Measurements from ENCODE around the gene CETP.

Gene CETP, protein sequence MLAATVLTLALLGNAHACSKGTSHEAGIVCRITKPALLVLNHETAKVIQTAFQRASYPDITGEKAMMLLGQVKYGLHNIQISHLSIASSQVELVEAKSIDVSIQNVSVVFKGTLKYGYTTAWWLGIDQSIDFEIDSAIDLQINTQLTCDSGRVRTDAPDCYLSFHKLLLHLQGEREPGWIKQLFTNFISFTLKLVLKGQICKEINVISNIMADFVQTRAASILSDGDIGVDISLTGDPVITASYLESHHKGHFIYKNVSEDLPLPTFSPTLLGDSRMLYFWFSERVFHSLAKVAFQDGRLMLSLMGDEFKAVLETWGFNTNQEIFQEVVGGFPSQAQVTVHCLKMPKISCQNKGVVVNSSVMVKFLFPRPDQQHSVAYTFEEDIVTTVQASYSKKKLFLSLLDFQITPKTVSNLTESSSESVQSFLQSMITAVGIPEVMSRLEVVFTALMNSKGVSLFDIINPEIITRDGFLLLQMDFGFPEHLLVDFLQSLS

DNA sequence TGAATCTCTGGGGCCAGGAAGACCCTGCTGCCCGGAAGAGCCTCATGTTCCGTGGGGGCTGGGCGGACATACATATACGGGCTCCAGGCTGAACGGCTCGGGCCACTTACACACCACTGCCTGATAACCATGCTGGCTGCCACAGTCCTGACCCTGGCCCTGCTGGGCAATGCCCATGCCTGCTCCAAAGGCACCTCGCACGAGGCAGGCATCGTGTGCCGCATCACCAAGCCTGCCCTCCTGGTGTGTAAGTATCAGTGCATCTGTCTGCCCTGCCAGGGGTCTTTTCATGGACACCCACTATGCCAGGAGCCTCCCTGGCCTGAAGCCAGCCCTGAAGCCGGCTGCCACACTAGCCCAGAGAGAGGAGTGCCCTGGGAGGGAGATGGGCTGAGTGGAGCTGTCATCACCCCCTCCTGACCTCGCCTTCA, at the start of gene CETP:
Gene CETP (plus strand): TSS at position 100 of the 431 bp plus-strand sequence. CDS start 30 bp downstream, at position 130.
- DNase-seq, result no peak

DNA sequence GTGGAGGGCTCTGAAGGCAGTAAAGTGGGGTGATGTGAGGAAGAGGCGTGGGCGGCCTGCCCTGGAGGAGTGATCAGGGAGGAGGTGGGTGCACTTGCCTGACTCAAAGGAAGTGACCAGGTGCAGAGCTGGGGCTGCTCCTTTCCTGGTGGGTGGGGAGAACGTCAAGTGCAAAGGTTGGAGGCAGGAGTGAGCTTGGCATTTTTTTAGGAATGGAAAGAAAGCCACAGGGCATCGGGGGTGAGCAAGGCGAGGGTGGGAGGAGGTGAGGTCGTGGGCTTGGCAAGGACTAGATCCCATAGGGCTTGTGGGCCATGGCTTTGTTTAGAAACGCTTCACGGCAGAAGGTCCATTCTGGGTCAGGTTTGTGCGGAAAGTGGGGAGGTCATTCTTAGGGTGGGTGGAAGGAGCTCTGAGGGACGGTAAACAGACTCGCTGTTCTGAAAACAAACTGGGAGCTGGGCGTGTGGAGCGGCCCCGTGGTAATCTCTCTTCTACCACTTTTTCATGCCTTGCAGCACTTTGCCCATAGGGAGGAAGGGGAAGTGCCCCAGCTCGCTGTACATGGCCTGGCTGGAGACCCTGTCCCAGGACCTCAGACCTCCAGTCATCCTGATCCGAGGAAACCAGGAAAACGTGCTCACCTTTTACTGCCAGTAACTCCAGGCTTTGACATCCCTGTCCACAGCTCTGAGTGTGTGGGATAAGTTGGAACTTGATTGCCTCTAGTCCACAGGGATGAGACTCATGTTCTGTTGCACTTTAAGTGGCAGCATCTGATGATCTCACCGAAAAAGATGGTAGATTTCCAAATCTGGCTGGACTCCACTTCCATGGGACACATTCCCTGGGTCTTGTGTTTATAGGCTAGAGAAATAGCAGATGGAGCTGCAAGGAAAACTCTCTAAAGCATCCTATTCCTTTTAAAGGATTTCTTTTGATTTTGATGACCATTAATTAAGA, 48.7 kb upstream of the CETP start:
- no peak for DNase-seq

DNA sequence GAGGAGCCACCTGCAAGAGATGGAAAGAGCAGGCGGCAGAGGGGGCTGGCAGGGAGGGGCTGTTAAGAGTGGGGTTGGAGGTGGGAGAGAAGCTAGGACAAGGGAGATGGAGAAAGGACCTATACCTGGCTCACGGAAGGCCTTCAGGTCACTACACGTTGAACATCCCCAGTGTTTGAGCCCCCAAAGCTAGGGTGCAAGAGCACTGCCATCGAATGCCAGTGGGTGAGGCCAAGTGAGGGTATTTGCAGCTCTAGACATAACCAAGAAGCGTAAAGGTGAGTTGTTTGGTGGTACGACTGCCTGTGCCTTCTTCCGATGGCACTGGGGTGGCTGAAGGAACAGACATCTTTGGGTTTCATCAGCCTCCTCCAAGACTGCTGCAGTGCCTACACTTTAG, 46.9 kb upstream of the CETP start:
- no peak for DNase-seq

DNA sequence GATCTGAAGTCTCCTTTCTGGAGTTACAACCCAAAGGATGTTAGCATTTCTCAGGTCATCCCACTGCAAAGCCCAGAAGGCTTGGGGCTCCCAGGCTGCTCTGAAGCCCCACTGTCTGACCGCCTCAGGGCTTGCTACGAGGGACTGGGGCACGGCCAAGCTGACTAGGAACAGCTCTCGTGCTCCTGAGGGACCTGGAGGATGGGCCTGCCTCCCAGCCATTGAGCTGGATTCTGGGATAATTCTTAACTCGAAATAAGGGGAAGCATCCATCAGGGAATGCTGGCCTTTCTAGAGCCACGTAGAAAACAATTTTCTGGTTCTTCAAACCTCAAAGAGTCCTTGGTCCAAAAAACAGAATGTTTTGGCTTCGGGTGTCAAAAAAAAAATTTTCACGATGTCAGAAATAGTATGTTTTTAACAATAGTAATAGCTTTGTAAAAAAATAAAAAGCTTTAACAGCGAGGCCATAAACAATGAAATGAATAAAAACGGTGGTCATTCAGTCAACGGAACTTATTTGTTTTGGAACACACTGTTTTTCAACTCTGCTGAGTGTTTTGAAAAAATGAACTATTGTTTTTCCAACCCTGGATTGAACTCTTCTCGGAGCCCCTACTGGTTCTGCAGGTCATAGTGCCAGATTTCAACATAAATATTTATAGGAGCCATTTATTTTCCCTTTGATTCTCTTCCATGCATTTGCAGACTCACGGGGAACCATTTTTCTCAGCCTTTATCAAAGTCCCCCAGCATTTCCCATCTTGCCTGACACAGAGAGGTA, 46.2 kb upstream of the CETP start:
- no peak for DNase-seq

DNA sequence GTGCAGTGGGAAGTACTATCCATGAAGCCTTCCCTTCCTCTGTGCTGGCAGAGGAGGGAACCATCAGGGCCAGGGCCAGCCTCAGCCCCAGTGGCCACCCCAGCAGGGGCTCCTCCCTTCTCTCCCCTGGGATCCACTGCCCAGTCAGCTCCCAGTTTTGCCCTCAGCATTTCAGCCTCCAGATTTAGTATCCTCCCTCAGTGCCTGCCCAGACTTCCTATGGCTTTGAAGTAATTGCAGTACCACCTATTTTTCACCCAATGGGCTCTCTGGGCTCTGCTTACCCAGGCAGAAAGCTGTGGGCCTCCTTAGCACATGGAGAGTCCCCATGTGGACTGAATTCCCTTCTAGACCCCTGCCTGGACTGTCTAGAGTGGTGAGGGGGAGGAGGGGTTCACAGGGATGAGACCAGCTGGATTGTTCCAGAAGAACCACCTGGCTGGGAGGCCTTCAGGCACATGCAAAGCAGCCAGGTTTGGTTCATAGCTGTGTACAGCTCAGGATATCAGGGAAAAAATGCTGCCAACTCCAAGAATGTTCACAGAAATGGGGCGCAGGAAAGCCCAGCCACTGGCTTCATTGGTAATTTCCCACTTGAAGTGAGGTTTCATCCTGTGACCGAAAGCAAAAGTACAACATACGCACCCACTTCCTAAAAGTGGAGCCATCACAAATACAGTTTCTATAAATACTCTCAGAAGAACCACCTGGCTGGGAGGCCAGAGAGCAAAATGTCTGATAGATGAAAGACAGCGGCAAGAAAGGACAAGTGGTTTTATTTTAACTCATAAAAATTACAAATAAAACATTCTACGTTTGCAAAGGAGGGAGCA, 45.0 kb upstream of the CETP start:
- no peak for DNase-seq

DNA sequence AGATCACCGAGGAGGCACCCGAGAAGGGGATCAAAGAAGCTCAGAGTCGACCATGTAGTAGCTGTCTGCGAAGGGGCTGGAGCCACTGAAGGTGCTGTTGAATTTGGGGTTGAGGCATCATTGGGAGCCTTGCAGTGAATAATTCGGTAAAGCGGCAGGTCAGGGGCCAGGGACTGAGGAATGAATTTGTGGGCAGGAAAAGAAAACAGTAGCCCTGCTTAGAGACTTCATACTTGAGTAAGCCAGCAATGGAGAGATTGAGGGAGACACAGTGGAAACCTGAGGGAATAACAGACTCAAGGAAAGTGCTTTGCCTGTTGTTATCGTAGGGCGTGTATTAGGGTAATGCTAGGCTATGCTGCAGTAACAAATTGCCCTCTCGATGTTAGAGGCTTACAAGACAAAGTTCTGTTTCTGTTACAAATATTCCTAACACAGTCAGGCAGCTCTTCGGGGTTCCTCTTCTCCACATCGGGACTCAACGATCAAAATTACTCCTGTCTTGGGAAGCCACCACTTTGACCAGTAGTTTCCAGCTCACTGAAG, 43.2 kb upstream of the CETP start:
- no peak for DNase-seq

DNA sequence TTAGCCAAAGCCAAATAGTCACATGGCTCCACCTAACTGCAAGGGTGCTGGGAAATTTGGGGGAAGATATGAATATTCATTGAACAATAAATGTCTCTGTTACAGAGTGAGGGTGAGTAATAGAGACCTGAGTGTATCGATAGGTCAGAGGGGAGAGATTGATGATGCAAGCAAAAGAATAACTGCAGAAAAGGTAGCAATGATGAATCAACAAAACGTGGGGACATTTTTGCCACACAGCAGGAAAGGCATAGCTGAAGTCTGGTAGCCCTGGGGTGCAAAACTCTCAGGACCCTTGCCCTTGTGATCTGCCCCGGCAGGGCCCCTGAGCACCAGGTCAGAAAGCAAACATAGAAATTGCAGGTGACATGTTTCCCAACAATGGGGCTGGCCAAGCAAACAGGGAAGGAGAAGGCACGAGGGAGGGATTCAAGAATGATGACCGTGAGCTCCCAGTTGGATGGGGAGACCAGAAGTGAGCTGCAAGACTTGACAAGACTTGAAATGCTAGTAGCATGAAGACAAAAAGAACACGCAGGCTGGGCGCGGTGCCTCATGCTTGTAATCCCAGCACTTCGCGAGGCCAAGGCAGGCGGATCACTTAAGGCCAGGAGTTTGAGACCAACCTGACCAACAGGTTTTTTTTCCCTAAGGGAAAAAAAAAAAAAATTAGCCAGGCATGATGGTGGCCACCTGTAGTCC, 42.5 kb upstream of the CETP start:
- DNase-seq, result no peak

DNA sequence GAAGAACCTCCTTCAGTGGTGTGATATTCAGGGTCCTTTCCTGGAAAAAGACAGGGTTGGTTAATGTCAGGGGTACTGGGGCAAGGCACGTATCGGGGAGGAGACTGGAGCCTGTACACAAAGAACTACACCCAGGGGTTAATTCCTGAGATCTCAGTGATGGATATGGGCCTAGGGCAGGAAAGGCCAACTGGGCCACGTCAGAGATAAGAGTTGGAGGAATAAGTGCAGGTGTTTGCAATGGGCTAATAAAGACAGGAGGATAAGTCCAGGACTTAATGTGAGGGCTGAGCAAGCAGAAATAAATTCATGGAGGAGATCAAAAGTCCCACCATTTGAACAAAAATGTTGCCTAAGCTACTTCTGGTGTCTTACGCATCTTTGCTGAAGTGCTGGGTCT, 40.2 kb upstream of the CETP start:
- DNase-seq, result no peak

DNA sequence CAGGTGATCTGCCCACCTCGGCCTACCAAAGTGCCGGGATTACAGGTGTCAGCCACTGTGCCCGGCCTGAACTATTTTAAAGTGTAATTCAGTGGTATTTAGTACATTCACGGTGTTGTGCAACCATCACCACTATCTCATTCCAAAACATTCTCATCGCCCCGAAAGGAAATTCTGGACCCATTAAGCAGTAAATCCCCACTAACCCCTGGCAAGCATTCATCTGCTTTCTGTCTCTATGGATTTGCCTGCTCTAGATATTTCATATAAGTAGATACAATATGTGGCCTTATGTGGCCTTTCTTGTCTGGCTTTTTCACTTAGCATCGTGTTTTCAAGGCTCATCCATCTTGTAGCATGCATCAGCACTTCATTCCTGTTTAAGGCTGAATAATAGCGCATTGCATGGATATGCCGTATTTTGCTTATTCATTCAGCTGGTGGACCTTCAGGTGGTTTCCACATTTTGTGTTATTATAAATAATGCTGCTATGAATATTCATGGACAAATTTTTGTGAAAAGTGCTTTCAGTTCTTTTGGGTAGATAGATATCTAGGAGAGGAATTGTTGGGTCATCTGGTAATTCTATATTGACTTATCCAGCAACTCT, 38.2 kb upstream of the CETP start:
- no peak for DNase-seq

DNA sequence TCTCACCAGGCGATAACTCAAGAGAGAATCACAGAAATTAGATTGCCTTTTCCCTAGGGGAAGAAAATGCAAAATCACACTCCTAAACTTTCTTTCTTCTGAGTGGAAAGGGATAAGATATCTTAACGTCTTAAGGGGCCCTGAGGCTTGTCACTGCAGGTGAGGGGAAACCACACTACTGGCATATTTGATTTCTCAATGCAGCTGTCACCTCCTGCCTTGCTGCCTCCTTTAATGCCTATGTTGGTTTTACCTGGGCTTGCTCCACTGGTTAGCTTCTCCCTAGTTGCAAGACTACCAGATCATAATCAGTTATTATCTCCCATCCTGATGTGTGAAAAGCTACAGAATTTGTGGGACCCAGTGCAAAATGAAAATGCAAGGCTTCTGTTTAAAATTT, 34.3 kb upstream of the CETP start:
- no peak for DNase-seq

DNA sequence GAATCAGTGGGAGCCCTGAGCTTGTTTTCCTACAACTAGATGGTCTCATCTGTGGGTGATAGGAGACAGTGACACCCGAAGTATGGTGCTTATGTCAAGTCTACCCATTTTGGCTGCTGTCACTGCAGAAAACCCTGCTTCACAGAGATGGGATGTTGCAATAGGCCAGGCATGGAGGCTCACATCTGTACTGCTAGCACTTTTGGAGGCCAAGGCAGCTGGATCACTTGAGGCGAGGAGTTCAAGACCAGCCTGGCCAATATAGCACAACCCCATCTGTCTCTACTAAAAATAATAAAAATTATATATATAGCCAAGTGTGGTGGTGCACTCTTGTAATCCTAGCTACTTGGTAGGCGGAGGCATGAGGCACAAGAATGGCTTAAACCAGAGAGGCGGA, 32.1 kb upstream of the CETP start:
- no peak for DNase-seq

DNA sequence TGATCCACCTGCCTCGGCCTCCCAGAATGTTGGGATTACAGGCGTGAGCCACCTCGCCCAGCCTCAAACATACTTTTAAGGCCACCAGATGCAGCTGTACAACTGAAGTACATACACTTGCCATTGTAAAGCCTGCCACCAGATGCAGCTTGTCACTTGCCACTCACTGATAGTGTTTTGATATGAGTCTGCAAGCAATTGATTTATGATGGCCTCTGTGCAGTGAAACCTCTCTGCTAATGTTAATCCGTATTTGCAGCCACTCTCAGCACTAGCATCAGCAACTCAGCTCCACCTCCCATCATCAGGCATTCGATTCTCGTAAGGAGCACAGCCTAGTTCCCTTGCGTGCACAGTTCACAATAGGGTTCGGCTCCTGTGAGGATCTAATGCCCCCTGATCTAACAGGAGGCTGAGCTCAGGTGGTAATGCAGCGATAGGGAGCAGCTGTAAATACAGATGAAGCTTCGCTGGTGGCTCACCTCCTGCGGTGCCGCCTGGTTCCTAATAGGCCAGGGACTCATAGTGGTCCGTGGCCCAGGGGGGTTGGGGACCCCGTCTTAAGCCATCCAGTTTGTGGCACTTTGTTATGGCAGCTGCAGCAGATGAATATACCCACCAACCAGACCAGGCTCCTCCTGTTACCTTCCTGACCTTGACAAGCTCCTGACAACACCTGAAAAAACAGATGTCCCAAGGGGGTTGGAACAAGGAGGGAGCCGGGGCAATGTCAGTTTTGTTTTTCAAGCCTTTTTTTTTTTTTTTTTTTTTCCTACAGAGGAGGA, 31.1 kb upstream of the CETP start:
- DNase-seq, result no peak

DNA sequence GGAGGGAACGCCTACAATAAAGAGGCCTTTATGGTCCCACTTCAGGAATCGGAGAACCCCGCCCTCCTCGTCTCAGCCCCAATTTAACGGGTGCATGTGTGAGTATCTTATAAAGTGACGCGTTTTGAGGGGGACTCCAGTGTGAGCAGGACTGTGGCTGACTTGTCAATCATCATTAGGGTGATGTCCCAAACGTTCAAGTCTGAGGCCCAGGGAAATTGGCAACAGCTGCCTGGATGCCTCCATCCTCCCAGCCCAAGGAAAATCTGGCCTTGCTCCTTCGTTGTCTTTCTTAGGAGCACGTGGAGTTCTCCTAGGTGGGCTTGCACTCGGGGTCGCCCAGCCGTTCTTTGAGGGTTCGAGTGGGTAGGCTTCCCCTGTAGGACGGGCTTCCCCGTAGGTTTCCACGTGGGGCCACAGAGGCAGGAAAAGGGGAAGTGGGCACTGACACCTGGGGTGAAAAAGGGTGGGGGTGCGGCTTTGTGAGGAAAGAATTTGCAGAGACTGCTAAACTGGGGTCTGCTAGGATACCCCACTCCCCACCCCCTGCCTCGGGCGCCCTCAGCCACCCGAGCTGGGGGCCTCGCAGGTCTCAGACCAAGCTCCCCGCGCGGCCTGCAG, 30.4 kb upstream of the CETP start:
- no peak for DNase-seq

DNA sequence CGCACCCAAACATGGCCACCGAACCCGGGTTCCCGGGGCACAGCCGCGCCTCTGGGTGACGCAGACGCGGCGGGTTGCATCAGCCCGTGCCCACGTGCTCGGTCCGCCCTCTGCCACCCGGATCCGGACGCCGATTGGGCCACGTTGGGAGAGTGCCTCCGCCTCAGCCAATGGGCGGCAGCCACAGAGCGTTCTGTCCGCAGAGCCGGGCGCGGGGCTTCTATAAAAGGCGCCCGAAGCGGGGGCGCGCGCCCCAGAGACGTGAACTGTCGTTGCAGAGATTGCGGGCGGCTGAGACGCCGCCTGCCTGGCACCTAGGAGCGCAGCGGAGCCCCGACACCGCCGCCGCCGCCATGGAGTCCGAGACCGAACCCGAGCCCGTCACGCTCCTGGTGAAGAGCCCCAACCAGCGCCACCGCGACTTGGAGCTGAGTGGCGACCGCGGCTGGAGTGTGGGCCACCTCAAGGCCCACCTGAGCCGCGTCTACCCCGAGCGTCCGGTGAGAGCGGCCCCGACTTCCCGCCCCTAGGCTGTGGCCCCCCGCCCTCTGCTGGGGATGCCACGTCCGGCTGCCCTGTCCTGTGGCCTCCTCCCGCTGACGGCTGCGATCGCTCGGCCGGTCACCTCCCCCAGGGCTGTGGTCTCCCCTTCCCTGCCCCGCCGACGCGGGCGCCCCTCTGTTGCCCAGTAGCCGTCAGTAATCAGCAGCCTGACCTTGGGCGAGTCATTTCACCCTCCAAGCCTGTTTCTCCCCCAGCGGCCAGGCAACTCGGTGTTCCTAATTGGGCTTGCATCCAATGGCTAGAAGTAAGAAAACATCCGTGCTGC, 29.6 kb upstream of the CETP start, which contains the start of gene HERPUD1:
Gene HERPUD1 (plus strand): TSS at position 251 of the 829 bp plus-strand sequence. CDS start 103 bp downstream, at position 354.
- peak; percentile 97 for DNase-seq

DNA sequence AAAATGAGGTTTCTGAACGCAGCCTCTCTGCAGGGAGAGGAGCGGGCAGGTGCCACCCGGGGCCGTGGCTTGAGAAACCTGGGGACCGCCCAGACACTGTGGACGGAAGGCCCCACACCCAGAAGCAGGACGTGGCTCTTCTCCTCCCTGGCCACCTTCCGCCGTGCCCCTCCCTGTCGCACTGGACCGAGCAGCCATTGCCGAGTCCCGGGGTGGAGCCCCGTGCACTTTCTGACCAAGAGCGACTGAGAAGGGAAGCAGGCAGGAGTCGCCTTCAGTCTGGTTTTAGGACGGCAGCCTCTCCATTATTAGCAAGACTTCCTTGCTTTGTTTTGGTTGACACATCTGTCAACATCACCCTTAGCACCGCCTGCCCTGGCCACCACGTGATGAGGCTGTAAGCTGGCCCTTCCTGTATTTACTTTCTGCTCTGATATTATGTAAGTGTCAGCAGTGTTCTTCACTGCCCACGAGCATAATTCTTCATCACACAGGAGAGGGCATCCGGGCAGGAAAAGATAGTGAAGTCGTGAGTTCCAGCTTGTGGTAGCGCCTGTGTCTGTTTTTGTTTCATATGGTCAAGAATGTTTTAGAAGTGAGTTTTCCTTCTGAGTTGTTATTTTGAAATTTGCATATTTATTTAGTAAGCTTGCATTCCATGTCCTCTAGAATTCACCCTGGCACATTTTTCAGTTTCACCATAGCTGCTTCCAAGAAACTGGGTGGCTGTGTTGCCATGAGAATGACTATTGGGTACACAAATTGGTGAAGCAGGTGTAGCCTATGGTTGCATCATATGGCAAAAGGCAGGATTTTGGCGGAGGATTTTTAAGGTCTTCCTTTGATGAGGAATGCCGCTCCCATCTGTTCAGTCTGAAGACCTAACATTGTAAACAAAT, 28.8 kb upstream of the CETP start:
- DNase-seq, result peak; percentile 39

DNA sequence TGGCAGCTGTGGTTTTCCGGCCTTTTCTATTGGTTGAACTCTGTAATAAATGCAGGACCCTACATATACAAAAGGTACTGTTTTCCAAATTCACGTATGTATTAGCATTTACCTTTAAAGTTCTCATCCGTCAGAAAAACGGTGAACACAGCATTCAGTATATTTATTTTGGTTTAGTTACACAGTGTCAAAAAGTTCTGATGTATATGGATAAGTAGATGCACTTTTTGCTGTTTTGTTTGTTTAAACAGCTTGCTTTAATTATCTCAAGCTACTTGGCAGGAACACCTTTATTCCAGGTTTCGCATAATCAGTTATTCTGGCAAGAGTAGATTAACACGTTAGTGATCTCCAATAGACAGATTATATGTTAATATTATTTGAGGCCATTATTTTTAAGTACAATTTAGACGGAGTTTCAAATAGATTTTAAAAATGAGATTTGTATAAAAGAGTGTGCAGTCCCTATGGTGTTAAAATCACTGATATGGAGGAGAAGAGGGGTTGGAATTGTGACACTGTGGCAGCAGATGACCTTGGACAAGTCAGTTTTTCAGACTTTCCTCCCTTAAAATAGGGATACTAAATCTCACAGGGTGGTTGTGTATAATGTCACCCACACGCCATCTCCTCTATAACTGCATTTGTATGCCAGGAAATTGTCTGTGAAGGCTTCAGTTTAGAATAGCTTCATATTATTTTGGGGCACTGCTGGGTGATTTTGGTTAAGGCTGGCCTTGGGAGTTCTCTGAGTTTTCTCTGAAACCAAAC, 27.7 kb upstream of the CETP start:
- peak; percentile 10 for DNase-seq

All from COR-L47 (cell line).